Testis (tissue), 2 donors: Measurements from ENCODE around the gene UBE2E2.

ENCODE experiments used
- POLR2A ChIP-seq: fragments of 450-650 bp; IDR thresholded peaks from one replicate; pipeline ENCODE4 v1.6.1; 2017; ENCODE audit warnings: antibody characterized with exemption, mild to moderate bottlenecking, moderate library complexity
- TF ChIP-seq, protein P1 (sequence below), 3 experiments: fragments of 450-650 bp in 2 of 3; fragments of 200-600 bp in 1 of 3; sonication (generic) in 1 of 3; IDR thresholded peaks; one replicate each; pipeline ENCODE4 v1.5.1; 2016 to 2019; ENCODE audit warnings: antibody characterized with exemption in 3 of 3, mild to moderate bottlenecking in 2 of 3, moderate library complexity in 1 of 3

DNA sequence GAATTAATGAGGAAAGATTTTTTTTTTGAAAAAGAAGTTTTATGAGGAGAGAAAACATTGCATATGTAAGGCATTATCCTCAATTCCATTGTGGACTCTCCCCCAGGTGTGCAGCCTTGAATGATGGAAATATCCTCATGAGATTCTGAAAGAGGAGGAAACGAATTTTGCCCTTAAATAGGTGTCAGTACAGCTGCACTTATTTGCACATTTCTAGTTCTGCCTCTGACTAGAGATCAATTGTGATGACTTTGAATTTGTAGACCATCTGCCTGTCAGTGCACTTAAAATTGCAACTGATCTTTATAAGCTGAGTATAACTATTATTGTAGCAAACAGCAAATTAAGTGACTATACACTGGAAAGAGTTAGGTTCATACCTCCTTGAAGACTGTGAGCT, 141.8 kb downstream of the UBE2E2 start:
- TF ChIP-seq, protein P1, sequence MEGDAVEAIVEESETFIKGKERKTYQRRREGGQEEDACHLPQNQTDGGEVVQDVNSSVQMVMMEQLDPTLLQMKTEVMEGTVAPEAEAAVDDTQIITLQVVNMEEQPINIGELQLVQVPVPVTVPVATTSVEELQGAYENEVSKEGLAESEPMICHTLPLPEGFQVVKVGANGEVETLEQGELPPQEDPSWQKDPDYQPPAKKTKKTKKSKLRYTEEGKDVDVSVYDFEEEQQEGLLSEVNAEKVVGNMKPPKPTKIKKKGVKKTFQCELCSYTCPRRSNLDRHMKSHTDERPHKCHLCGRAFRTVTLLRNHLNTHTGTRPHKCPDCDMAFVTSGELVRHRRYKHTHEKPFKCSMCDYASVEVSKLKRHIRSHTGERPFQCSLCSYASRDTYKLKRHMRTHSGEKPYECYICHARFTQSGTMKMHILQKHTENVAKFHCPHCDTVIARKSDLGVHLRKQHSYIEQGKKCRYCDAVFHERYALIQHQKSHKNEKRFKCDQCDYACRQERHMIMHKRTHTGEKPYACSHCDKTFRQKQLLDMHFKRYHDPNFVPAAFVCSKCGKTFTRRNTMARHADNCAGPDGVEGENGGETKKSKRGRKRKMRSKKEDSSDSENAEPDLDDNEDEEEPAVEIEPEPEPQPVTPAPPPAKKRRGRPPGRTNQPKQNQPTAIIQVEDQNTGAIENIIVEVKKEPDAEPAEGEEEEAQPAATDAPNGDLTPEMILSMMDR (IDR thresholded peaks at IDR 0.05), result no peak
- TF ChIP-seq POLR2A, result no peak
